H1 (cell line): ENCODE data around the gene BANF1. TPM values are rescaled to one million over a fixed set of nuclear protein-coding genes. Genes with fewer than 3 reads are reported as not detected.
A peak's percentile ranks its signal among the peaks of the same experiment; 100 is the strongest.

ENCODE experiments used
- CTCF ChIA-PET: fragments of 300-600 bp; sonication (Branson Sonifier 250); formaldehyde crosslinking; loops from one replicate; lab custom pipeline; 2021; ENCODE audit not compliant: partially characterized antibody; lab: Charles Lee
- POLR2A ChIA-PET: fragments of 300-600 bp; sonication (Branson Sonifier 250); formaldehyde crosslinking; loops from one replicate; lab custom pipeline; 2021; ENCODE audit warnings: inconsistent platforms; ENCODE audit not compliant: partially characterized antibody; lab: Charles Lee
- DNase-seq, 2 experiments: peaks; one replicate each; pipeline versions ENCODE4 v3.0.0 to v3.0.0-alpha.2; 2010 to 2022; ENCODE audit warnings: low spot score in 2 of 2, low read depth in 1 of 2, mixed read lengths in 1 of 2
- FAIRE-seq: peaks from 2 replicates; lab custom pipeline; 2011; peaks lifted over from hg19 to GRCh38; lab: Jason Lieb, UNC
- H2AFZ ChIP-seq: 2 replicates; pipeline ENCODE4 v1.8.1; 2012; ENCODE audit warnings: low read length, inconsistent platforms
- H2AK5ac ChIP-seq: 2 replicates; pipeline ENCODE4 v1.6.1; 2013; ENCODE audit warnings: low read depth, low read length
- H2BK120ac ChIP-seq: replicated peaks from 2 replicates; pipeline ENCODE3; 2013; ENCODE audit warnings: low read depth, low read length, inconsistent platforms
- H2BK12ac ChIP-seq: 2 replicates; pipeline ENCODE4 v1.6.1; 2013; ENCODE audit warnings: low read depth, low read length
- H2BK15ac ChIP-seq: 2 replicates; pipeline ENCODE4 v1.6.1; 2013; ENCODE audit warnings: low read length
- H2BK20ac ChIP-seq: 2 replicates; pipeline ENCODE4 v1.6.1; 2013; ENCODE audit warnings: low read length
- H2BK5ac ChIP-seq: 2 replicates; pipeline ENCODE4 v1.6.1; 2013; ENCODE audit warnings: low read depth, low read length
- H3K14ac ChIP-seq: 2 replicates; pipeline ENCODE4 v1.6.1; 2013; ENCODE audit warnings: inconsistent platforms; ENCODE audit not compliant: insufficient read length
- H3K18ac ChIP-seq: 2 replicates; pipeline ENCODE4 v1.6.1; 2013; ENCODE audit warnings: low read length; ENCODE audit errors: extremely low read depth
- H3K23ac ChIP-seq: 2 replicates; pipeline ENCODE4 v1.6.1; 2013; ENCODE audit warnings: inconsistent platforms; ENCODE audit not compliant: insufficient read length
- H3K23me2 ChIP-seq: 2 replicates; pipeline ENCODE4 v1.6.1; 2013; ENCODE audit warnings: low read depth, low read length
- H3K27ac ChIP-seq: 2 replicates; pipeline ENCODE4 v1.6.1; 2011; ENCODE audit warnings: low read depth, low read length, inconsistent platforms
- H3K27me3 ChIP-seq, 4 experiments: replicated peaks in 1 of 4; 1 replicate in 1 of 4; 2 replicates in 3 of 4; pipeline versions ENCODE4 v1.6.1 to v1.8.1; 2011 to 2013; ENCODE audit warnings: low read length in 3 of 4, mild to moderate bottlenecking in 3 of 4, inconsistent platforms in 2 of 4, mixed read lengths in 2 of 4, moderate library complexity in 1 of 4; ENCODE audit not compliant: control insufficient read depth in 3 of 4, insufficient read depth in 3 of 4; ENCODE audit errors: extremely low read depth in 1 of 4
- H3K36me3 ChIP-seq, 4 experiments: 2 replicates each; pipeline versions ENCODE4 v1.6.1 to v1.8.1; 2011 to 2013; ENCODE audit warnings: mild to moderate bottlenecking in 4 of 4, low read length in 3 of 4, moderate library complexity in 2 of 4, control low read depth in 1 of 4, inconsistent platforms in 1 of 4; ENCODE audit not compliant: insufficient read depth in 4 of 4, control insufficient read depth in 2 of 4
- H3K4ac ChIP-seq: replicated peaks from 2 replicates; pipeline ENCODE3; 2013; ENCODE audit warnings: low read length, low read depth, mixed read lengths, inconsistent platforms; ENCODE audit not compliant: insufficient read length
- H3K4me1 ChIP-seq, 4 experiments: replicated peaks in 1 of 4; 1 replicate in 1 of 4; 2 replicates in 3 of 4; pipeline versions ENCODE4 v1.6.1 to v1.8.1; 2011 to 2013; ENCODE audit warnings: low read length in 3 of 4, inconsistent platforms in 2 of 4, mixed read lengths in 1 of 4; ENCODE audit not compliant: insufficient read depth in 4 of 4, control insufficient read depth in 3 of 4
- H3K4me2 ChIP-seq, 2 experiments: 2 replicates each; pipeline versions ENCODE4 v1.6.1 to v1.8.1; 2011 to 2013; ENCODE audit warnings: low read depth in 2 of 2, low read length in 2 of 2, control low read depth in 1 of 2, inconsistent platforms in 1 of 2, mild to moderate bottlenecking in 1 of 2; ENCODE audit not compliant: insufficient read depth in 1 of 2
- H3K4me3 ChIP-seq, 4 experiments: fragments of 200-600, 300-600 bp in 1 of 4; sonication (generic), shearing (Covaris generic), sonication (Bioruptor Twin) in 1 of 4; 2 replicates each; pipeline versions ENCODE4 v1.5.1 to v1.8.1; 2011 to 2016; ENCODE audit warnings: low read length in 4 of 4, low read depth in 3 of 4, control low read depth in 2 of 4, inconsistent platforms in 2 of 4, mild to moderate bottlenecking in 2 of 4, mixed read lengths in 1 of 4, moderate library complexity in 1 of 4; ENCODE audit not compliant: insufficient read depth in 2 of 4; ENCODE audit errors: extremely low read depth in 1 of 4
- H3K56ac ChIP-seq: replicated peaks from 2 replicates; pipeline ENCODE3; 2013; ENCODE audit warnings: low read depth, mild to moderate bottlenecking, mixed read lengths, low read length, inconsistent platforms; ENCODE audit not compliant: insufficient read length
- H3K79me1 ChIP-seq: 2 replicates; pipeline ENCODE4 v1.6.1; 2013; ENCODE audit warnings: low read depth, low read length, control low read depth
- H3K79me2 ChIP-seq, 2 experiments: 2 replicates each; pipeline versions ENCODE4 v1.6.1 to v1.8.1; 2012 to 2013; ENCODE audit warnings: low read length in 2 of 2, mild to moderate bottlenecking in 2 of 2, inconsistent platforms in 1 of 2; ENCODE audit not compliant: insufficient read depth in 2 of 2, control insufficient read depth in 1 of 2
- H3K9ac ChIP-seq, 4 experiments: replicated peaks in 1 of 4; 1 replicate in 1 of 4; 2 replicates in 3 of 4; pipeline versions ENCODE4 v1.6.1 to v1.8.1; 2011 to 2013; ENCODE audit warnings: low read depth in 3 of 4, low read length in 3 of 4, control low read depth in 2 of 4, mild to moderate bottlenecking in 2 of 4, moderate library complexity in 2 of 4, inconsistent platforms in 1 of 4; ENCODE audit errors: extremely low read depth in 1 of 4
- H3K9me3 ChIP-seq, 2 experiments: 2 replicates each; pipeline versions ENCODE4 v1.6.1 to v1.8.1; 2012 to 2013; ENCODE audit warnings: mild to moderate bottlenecking in 2 of 2, moderate library complexity in 2 of 2, control low read depth in 1 of 2, inconsistent platforms in 1 of 2, low read depth in 1 of 2, low read length in 1 of 2, mixed read lengths in 1 of 2; ENCODE audit not compliant: insufficient read depth in 2 of 2
- H4K20me1 ChIP-seq, 2 experiments: replicated peaks in 1 of 2; 2 replicates each; pipeline versions ENCODE3 to v1.8.1; 2011 to 2013; ENCODE audit warnings: inconsistent platforms in 2 of 2, low read length in 2 of 2, mild to moderate bottlenecking in 1 of 2; ENCODE audit not compliant: insufficient read depth in 2 of 2, control insufficient read depth in 1 of 2
- H4K5ac ChIP-seq: 2 replicates; pipeline ENCODE4 v1.6.1; 2013; ENCODE audit warnings: low read length, low read depth, mixed read lengths, inconsistent platforms; ENCODE audit not compliant: insufficient read length
- H4K8ac ChIP-seq: 2 replicates; pipeline ENCODE4 v1.8.0; 2013; ENCODE audit warnings: mild to moderate bottlenecking, moderate library complexity, low read length, inconsistent platforms; ENCODE audit not compliant: insufficient read depth; ENCODE audit errors: extremely low read depth
- H4K91ac ChIP-seq: replicated peaks from 2 replicates; pipeline ENCODE3; 2013; ENCODE audit warnings: low read length, mixed read lengths, inconsistent platforms; ENCODE audit not compliant: insufficient read length
- CTCF ChIP-seq, 3 experiments: IDR thresholded peaks; 1 replicate in 2 of 3; 2 replicates in 1 of 3; pipeline versions ENCODE4 v1.5.1 to v1.6.1; 2011; ENCODE audit warnings: low read length in 3 of 3, mild to moderate bottlenecking in 3 of 3, inconsistent platforms in 2 of 3, low read depth in 1 of 3, moderate library complexity in 1 of 3; ENCODE audit not compliant: insufficient read depth in 1 of 3; ENCODE audit errors: control extremely low read depth in 1 of 3
- WGBS, 2 experiments: shearing (Covaris generic) in 1 of 2; methylation state at CpG; one replicate each; pipeline versions ENCODE4 v1.1.6 to v1.1.7; 2013 to 2015; ENCODE audit warnings: low lambda C conversion rate in 2 of 2, mixed read lengths in 2 of 2, inconsistent platforms in 1 of 2, low coverage in 1 of 2, missing lambda C conversion rate in 1 of 2; ENCODE audit not compliant: insufficient replicate concordance in 2 of 2, insufficient coverage in 1 of 2, insufficient read length in 1 of 2; ENCODE audit errors: extremely low coverage in 1 of 2, missing lambda C conversion rate in 1 of 2; 5-methylcytosine and 5-hydroxymethylcytosine counted together
- polyA plus RNA-seq, 7 experiments: library from polyadenylated mRNA; depleted of rRNA in 3 of 7; stranded (reverse) in 5 of 7; unstranded in 2 of 7; fragments of >200 nt in 5 of 7; fragments of 200-250 nt in 2 of 7; gene quantifications; 1 replicate in 5 of 7; 2 replicates in 1 of 7; 4 replicates in 1 of 7; pipeline versions ENCODE4 v1.2.1 to v1.2.3, GENCODE V29; 2011 to 2013; ENCODE audit warnings: missing spikeins in 2 of 7, mixed read lengths in 2 of 7
- total RNA-seq: library from RNA; stranded (reverse); fragmentation: NEBNext Ultra II Directional; extraction: Animal tissue kit (Norgen Biotek cat#: 25700); gene quantifications from 2 replicates; pipeline ENCODE4 v1.2.1, GENCODE V29; 2021

The BANF1 gene
- total and polyA plus RNA-seq, 2 of the 8 experiments (the other 6 are each of a cell fraction or from before 2014, with no cell fraction given): 330 to 467 TPM

DNA sequence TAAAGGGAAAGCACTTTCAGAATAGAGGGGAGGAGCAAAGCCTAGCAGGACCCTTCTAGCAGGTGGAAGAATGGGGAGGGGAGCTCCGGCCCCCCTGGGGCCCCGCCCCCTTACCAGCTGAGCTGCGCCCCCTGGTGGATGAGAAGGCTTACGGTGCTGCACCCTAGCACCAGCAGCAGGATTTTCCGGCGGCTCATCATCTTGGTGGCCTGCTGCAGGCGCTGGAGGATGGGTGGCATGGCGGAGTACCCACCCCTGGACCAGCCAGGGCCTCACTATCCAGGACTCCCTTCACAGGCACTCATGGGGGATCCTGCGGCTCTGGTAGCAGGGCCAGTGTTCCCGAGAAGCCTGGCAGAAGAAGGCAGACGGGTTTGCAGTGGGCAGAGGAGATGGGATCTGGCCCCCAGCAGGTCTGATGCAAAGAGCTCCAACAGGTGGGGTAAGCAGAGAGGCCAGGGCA, 42.9 kb downstream of the BANF1 start:
- FAIRE-seq: peak; percentile 69
- POLR2A ChIA-PET: interaction anchor here (0.6 to 1.6 kb wide), 11 partner anchors 9 to 325 kb away, joined by 3 to 8 read pairs (median 3); partner anchors contain the start of gene CST6
- peak; percentile 95 to 97 (median 96) for TF ChIP-seq CTCF (IDR thresholded peaks at IDR 0.05; ENCODE audit: control extremely low read depth in 1 of 3, insufficient read depth in 1 of 3, low read depth in 1 of 3, low read length in 3 of 3)

More for the DNA sequence above, 42.9 kb downstream of the BANF1 start:
- Histone ChIP-seq H3K9ac (no peak overlapping the region), H3K4me3 (no peak overlapping the region), H3K4me1 (peaks cover 0 to 21% (median 14%) of the 10 kb centered on the region in 4 experiments; a peak in 6 of 7 replicates), H4K8ac (no peak overlapping the region), H2BK12ac (peak overlapping the region; percentile 60; the same call in 1 of the 2 replicates), H2AFZ (no peak overlapping the region), H4K20me1 (peaks cover 0 to 4% of the 10 kb centered on the region in 2 experiments), H3K4me2 (0 out of 4 replicates have a peak overlapping the region, but pooled peaks of 1 of the 2 experiments have one; percentile 50), H3K36me3 (peaks cover 0 to 17% (median 8%) of the 10 kb centered on the region in 4 experiments; a peak in 5 of 8 replicates), H2BK5ac (no peak overlapping the region), H3K27me3 (no peaks in the 10 kb centered on the region), H3K27ac (no peak overlapping the region), H3K56ac (no peak overlapping the region), H3K23ac (no peak overlapping the region), H4K91ac (no peak overlapping the region), H3K79me1 (peaks cover 9% of the 10 kb centered on the region), H3K4ac (no peak overlapping the region), H2BK20ac (no peak overlapping the region), H3K79me2 (peaks cover 0 to 13% of the 10 kb centered on the region in 2 experiments; a peak in 1 of 4 replicates), H3K14ac (no peak overlapping the region), H4K5ac (no peak overlapping the region), H2BK120ac (no peak overlapping the region), H3K23me2 (peaks cover 6% of the 10 kb centered on the region; the same call in 1 of the 2 replicates), H3K18ac (peak overlapping the region; percentile 75), H3K9me3 (peaks cover 0 to 10% of the 10 kb centered on the region in 2 experiments; a peak in 1 of 4 replicates), H2AK5ac (peak overlapping the region; percentile 67; the same call in 1 of the 2 replicates), H2BK15ac (peak overlapping the region; percentile 92; the same call in 1 of the 2 replicates)
- CTCF ChIA-PET: interaction anchor here (0.6 to 5.7 kb wide), 36 partner anchors 8 to 267 kb away, joined by 3 to 39 read pairs (median 4); partner anchors contain the start of genes BANF1, CATSPER1, CCDC85B and CST6
- 37% methylated on average over 10 of the region's 11 CpGs; no CpG with 5 or more reads in 1 of the 2 experiments for WGBS, 2 experiments
- peak; percentile 67 to 95 for DNase-seq
